GM21367 (cell line): ENCODE results near the gene HSPA9.
A peak's percentile ranks its signal among the peaks of the same experiment; 100 is the strongest.

Experiments
- ATAC-seq: cut with Tn5 transposase; IDR thresholded peaks from one replicate; pipeline ENCODE4 v1.9.1; 2021; ENCODE audit not compliant: unreplicated experiment

HSPA9 gene

GRCh38 chr5:138564242-138564641 is 11.0 kb downstream of the HSPA9 start:
- no peak for ATAC-seq

GRCh38 chr5:138563340-138564118 is 11.7 kb downstream of the HSPA9 start:
- no peak for ATAC-seq

- ATAC-seq, result no peak
Measured at GRCh38 chr5:138560971-138561370, 14.2 kb downstream of the HSPA9 start.

GRCh38 chr5:138559937-138560336 is 15.3 kb downstream of the HSPA9 start:
- ATAC-seq, result no peak

- no peak for ATAC-seq
Measured at GRCh38 chr5:138557677-138558076, 17.5 kb downstream of the HSPA9 start.

GRCh38 chr5:138554143-138554542 is 21.1 kb downstream of the HSPA9 start:
- no peak for ATAC-seq

GRCh38 chr5:138553437-138554095 is 21.6 kb downstream of the HSPA9 start:
- no peak for ATAC-seq

- ATAC-seq, result no peak
Measured at GRCh38 chr5:138552657-138553056, 22.5 kb downstream of the HSPA9 start.

- ATAC-seq, result no peak
Measured at GRCh38 chr5:138549414-138549813, 25.8 kb downstream of the HSPA9 start.

GRCh38 chr5:138545919-138546562 is 29.2 kb downstream of the HSPA9 start:
- ATAC-seq, result no peak

- no peak for ATAC-seq
Measured at GRCh38 chr5:138544181-138545134, 30.7 kb downstream of the HSPA9 start.

GRCh38 chr5:138543730-138544104 is 31.5 kb downstream of the HSPA9 start:
- ATAC-seq, result no peak

GRCh38 chr5:138542956-138543729 is 32.1 kb downstream of the HSPA9 start, which contains the start of gene ETF1:
TSS of gene ETF1 (minus strand) at chr5:138543236. CDS start at chr5:138542918, 318 bp downstream.
- ATAC-seq, result peak; percentile 84

GRCh38 chr5:138542180-138542955 is 32.8 kb downstream of the HSPA9 start:
- ATAC-seq, result no peak

- ATAC-seq, result no peak
Measured at GRCh38 chr5:138541511-138542179, 33.6 kb downstream of the HSPA9 start.

GRCh38 chr5:138539791-138540190 is 35.4 kb downstream of the HSPA9 start:
- no peak for ATAC-seq

GRCh38 chr5:138538943-138539627 is 36.1 kb downstream of the HSPA9 start:
- ATAC-seq, result no peak

- no peak for ATAC-seq
Measured at GRCh38 chr5:138536665-138537315, 38.4 kb downstream of the HSPA9 start.
